Measurements from ENCODE around the gene GPR142.

GPR142 gene

DNA sequence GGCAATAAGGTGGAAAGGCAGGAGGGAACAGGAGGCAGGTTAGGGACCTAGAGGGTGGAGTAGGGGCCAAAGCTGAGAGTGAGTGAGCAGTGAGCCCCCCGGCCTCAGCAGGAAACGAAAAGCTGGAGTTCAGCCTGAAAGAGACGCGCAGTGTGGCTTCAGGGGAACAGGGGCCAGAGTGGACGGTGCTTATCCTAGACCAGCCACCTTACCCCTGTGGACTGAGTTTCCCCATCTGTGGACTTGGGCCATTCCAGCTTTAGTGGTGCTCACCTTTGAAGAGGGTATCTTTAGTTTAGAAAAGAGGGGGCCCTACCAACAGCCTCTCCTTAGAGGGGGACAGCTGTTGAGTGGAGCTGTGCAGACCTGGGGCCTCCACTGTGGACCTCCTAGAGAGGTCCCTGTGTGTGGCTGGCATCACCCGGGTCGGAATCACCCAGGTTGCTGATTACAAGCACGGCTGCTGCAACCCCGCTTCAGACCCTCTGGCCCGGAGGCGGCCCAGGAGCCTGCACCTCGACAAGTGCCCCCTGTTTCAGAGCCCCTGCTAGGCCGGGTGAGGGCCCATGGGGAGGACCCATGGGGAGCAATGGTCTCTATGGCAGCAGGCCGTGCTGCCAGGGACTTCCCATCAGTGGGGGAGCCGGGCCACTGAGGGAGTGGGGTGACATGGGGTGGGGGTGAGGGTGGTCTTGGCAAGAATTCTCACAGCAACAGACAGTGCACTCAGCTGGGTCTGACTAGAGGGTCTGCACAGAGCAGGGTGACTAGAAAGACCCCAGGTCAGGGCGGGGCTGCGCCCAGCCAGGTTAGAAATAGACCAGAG, 2.6 kb downstream of the GPR142 start:
- DNase-seq (ENCODE audit: low read depth, low spot score) = no peak

DNA sequence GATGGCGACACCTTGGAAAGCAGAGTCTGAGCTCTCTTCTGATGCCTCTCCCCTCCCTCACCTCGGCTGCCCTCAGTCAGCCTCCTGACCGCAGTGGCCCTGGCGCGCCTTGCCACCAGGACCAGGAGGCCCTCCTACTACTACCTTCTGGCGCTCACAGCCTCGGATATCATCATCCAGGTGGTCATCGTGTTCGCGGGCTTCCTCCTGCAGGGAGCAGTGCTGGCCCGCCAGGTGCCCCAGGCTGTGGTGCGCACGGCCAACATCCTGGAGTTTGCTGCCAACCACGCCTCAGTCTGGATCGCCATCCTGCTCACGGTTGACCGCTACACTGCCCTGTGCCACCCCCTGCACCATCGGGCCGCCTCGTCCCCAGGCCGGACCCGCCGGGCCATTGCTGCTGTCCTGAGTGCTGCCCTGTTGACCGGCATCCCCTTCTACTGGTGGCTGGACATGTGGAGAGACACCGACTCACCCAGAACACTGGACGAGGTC, 4.4 kb downstream of the GPR142 start:
- no peak for DNase-seq (ENCODE audit: low read depth, low spot score)

DNA sequence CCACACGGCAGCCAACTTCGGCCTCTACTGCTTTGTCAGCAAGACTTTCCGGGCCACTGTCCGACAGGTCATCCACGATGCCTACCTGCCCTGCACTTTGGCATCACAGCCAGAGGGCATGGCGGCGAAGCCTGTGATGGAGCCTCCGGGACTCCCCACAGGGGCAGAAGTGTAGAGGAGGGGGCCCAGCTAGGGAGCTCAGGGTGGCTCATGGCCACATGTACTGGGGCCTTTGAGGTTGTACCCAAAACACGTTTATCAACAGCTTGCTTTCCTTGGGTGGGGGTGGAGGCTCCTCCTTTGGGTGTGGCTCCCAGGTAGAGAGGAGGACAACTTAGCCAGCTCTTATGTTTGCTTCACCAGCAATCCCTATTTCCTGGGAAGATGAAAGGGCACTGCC, 5.1 kb downstream of the GPR142 start:
- no peak for DNase-seq (ENCODE audit: low read depth, low spot score)

DNA sequence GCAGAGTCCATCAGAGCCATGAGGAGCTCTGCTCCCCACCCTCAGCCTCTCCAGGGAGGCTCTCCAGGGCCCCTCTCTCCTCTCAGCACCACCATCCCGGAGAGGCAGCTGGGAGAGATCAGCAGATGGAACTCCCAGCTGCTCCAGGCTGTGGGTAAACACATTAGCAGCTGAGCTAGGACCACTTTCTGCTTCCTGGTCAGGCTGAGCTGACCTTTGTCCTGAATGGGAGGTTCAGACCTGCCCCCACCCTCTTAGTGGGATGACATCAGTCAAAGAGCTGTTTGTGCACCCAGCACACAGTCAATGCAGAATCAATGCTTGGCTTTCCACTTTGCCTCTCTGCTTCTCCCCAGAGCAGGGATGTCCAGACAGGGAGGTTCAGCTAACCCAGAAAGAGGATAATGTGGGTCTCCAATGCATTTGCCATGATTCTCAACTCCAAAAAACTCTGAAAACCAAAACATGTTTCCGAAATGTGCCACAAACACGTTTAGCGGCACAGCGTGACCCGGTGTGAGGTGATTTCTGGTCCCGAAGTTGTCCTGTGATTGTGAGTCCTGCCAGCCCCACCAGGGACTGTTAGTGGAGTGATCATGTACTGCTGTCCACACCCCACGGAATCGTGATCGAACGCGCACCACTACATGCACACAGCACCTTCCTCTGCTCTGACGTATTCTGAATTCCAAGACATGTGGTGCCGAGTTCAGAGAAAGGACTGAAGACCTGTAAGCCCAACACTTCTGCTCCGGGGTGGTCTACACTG, 6.7 kb downstream of the GPR142 start:
- no peak for DNase-seq (ENCODE audit: low read depth, low spot score)

DNA sequence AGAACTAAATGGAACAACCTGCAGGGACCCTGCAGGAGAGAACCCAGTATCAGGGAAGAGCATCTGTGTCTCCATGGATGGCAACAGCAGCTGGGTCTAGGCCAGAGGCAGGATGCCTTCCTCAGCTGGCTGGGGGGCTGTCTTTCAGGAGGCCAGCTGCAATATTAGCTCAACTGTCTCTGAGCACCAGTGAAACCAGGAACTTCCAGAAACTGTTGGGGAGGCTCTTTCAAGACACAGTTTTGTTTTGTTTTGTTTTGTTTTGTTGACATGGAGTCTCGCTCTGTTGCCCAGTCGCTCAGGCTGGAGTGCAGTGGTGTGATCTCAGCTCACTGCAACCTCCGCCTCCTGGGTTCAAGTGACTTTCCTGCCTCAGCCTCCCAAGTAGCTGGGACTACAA, 7.6 kb downstream of the GPR142 start:
- no peak for DNase-seq (ENCODE audit: low read depth, low spot score)

DNA sequence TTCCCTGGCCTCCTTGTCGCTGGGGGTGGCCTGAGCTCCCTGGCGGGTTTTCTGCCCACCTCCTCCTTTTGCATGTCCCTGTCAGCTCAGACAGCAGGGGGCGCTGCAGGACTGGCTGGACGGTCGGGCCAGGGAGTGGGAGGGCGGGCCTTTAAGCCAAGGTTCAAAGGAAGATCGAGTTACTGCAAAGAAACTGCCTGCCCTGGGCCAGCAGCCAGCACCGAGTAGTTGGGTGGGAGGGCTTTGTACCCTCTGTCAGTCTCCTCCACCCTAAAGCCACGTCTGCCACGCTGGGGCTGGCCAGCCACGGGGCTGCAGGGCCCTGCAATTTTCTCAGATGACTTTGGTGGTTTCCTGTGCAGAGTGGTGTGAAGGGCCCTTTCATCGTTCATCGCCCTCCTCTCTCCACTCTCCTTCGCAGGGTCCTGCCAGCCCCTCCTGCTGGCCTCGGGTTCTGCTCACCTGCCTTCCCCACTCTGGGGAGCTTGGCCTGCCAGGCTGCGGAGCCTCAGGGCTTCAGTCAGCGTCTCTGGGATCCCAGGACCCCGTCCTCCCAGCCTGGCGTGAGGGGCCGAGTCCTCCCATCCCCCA, 12.3 kb downstream of the GPR142 start:
- no peak for DNase-seq (ENCODE audit: low read depth, low spot score)

DNA sequence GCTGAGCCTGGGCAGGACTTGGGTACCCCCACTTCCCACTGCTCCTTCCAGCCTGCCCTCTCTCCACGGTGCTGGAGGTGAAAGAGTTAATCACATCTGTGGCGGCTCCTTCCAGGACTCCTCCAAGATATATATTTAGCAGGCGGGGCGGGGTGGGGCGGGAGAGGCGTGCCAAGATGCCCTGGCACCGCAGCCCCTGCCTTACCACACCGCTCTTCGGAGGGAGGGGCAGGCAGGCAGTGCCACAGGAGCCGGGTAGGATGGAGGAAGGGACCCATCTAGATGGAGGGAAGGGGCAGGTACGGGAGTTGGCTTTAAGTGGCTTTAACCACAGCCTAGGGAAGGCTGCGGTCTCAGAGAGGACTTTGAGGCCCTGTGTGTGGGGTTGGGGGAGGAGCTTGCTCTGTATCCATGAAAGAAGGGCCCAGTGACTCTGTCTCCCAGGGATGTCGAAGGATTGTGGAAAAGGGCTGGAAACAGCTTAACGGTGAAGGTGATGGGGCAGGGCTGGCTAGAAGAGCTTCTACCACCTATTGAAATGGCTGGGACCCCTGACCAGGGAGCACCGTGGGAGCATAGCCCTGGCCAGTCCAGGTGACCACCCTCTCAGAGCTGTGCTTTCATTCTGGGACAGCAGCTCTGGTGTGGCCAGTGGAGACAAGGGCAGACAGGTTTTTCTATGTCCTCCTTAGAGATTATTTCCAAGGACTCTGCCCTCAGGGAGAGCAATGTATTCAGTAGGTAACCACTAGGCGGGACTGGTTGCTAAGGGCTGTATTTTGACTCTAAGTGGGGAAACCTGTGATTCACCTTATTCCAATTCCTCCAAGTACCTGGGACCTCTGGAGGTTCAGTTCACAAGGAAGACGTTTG, 13.0 kb downstream of the GPR142 start:
- no peak for DNase-seq (ENCODE audit: low read depth, low spot score)

DNA sequence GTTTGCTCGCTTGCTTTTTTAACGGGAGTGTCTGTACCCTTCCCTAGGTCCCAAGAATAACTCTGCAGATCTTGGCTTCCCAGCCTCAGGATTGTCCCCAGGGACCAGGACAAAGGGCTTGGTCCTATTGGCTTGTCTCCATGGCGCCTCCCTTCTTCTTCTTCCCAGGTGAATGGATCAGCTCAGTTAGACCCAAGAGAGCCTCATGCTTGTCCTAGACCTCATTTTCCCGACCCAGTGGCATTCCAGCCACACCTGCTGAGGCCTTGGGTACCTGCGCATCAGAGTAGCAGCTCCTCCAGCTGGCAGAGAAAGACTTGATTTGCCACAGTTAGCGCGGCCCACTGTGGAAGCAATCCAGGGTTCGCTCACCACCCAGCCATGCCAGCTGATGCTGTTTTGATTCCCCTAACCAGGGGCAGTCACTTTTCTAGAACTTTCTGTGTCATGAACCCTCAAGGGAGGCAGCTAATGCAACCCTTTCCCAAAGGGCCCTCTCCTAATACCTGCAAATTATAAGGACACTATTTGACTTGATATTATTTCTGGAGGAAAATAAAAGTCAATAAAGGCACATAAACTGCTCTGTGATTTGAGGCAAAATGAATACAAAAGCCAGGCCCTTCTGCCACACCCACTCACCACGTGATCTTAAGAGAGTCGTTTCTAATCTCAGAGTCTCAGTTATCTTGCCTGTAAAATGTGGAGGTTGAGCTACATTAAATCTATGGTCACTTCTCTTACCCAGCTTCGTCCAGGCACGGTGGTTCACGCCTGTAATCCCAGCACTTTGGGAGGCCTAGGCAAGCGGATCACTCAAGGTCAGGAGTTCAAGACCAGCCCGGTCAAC, 13.9 kb downstream of the GPR142 start:
- no peak for DNase-seq (ENCODE audit: low read depth, low spot score)

DNA sequence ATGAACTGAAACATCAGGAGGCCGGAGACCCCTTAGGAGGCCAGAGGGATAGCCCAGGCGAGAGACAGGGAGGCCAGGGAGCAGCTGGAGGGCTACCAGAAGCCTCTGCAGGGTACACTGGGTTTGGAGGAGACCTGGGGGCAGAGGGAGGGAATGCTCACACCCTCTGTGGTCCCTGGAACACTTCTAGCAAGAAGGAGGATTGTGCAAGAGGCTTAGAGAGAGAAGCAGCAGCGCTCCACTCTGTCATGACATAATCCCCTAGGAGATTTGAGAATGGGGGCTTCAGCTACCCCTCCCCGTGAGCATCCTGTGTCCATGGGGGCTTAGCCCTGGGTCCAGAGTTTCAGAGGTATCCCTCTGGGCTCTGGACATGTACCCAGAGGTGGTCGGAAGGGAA, 15.8 kb downstream of the GPR142 start:
- DNase-seq (ENCODE audit: low read depth, low spot score) = no peak

DNA sequence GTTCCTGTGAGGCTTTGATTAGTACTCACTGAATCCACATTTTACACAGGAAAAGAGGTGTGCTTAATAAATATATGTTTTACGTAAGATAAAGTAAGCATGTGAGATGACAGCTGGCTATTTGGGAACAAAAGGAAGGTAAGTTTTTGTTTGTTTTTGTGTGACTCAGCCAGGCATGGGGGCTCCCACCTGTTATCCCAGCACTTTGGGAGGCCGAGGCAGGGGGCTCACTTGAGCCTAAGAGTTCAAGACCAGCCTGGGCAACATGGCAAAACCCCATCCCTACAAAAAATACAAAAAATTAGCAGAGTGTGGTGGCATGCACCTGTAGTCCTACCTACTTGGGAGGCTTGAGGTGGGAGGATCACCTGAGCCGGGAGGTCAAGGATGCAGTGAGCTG, 17.9 kb downstream of the GPR142 start:
- DNase-seq (ENCODE audit: low read depth, low spot score) = no peak

DNA sequence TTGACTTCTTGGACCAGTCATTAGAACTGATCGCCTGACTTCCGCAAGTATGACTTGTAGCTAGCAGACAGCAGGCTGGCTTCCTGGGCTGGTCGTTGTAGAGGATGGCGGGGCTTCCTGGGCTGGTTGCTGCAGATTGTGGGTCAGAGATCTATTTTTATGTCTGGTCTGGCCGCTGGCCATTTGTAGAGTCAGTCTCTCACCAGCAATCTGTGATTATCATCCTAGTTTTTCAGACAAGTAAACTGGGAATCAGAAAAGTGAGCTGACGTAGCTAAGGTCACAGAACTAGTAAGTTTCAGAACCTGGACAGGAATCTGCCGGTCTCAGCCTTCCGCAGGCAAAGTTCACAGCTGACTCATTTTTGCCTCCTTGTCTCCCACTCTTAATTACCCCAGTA, 19.1 kb downstream of the GPR142 start:
- no peak for DNase-seq (ENCODE audit: low read depth, low spot score)

DNA sequence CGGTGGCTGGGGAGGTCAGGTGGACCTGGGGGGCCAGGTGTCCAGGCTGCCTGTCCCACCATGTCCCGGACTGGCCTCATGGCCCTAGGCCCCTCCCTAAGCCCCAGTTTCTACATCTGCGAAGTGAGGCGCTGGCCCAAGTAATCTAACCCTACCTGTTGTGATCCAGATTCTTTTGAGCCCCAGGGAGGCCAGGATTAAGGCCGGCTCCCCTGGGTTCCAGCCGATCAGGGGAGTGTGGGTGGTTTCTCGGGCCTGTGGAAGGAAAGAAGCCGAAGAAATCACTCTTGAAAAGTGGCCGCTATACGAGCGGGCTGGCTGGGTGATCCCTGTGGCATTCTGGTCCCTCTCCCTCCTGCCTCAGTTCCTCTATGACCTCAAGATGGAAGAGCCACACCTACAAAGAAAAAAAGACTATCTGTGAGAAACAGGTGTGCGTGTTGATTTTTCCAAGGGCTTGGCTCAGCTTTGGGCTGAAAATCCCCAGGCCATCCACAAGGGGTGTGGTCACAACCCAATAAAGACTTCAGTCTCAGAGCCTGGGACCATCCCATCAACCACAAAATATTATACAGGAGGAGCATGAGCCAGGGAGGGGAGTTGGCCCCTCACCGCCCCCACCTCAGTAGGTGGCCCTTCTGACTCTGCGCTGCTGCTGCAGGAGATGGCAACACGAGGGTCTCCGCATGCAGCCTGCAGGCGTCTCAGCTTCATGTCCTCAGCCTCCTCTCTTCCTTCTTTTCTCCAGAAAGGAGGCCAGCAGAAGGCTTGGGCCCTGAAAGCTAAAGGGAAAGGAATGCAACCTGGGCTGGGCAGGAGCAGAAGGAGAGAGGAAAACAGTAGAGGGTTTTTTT, 20.3 kb downstream of the GPR142 start:
- DNase-seq (ENCODE audit: low read depth, low spot score) = no peak

DNA sequence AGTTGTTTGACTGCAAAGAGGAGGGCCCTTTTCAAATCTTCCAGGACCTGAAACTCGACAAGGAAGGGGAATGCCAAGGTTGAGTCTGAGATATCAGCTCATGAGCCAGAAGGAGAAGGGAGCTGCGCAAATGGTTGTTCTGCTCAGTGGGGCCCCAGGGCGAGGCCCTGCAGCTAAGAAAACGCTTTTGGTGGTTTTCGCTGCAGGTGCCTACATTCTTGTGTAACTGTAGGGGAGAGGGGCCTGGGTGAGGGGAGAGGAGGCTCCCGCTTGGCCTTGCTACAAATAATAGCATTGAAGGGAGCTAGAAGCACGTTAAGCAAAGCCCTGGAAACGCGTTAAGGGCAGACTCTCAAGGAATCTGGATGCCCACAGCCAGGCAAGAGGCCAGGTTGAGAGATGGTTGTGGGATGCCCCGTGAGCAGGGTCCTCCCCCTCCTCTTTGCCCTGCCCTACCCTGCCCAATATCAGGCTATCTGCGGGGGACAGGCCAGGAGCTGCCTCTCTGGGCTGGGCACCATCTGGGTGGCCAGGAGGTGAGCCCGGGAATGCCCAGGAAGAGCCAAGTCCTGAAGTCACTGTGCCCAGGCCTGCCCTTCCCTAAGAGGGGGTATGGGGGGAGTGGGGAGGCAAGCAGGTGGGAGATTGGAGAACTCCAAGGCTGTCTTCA, 21.9 kb downstream of the GPR142 start:
- no peak for DNase-seq (ENCODE audit: low read depth, low spot score)

DNA sequence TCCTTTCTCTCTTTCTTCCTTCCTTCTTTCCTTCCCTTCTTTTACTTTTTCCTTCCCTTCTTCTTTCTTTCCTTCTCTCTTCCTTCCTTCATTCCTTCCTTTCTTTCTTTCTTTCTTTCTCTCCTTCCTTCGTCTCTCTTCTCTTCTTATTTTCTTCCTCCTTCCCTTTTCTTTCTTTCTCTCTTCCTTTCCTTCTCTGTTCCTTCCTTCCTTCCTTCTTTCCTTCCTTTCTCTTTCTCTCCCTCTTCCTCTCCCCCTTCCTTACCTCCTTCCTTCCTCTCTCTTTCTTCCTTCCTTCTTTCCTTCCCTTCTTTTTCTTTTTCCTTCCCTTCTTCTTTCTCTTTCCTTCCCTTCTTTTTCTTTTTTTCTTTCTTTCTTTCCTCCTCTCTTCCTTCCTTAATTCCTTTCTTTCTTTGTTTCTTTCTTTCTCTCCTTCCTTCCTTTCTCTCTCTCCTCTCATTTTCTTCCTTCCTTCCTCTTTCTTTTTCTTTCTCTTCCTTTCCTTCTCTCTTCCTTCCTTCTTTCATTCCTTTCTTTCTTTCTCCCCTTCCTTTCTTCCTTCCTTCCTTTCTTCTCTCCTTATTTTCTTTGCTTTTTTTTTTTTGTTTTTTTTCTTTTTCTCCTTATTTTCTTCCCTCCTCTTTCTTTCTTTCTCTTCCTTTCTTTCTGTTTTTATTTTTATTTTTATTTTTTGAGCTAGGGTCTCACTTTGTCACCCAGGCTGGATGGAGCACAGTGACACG, 22.8 kb downstream of the GPR142 start:
- DNase-seq (ENCODE audit: low read depth, low spot score) = no peak

DNA sequence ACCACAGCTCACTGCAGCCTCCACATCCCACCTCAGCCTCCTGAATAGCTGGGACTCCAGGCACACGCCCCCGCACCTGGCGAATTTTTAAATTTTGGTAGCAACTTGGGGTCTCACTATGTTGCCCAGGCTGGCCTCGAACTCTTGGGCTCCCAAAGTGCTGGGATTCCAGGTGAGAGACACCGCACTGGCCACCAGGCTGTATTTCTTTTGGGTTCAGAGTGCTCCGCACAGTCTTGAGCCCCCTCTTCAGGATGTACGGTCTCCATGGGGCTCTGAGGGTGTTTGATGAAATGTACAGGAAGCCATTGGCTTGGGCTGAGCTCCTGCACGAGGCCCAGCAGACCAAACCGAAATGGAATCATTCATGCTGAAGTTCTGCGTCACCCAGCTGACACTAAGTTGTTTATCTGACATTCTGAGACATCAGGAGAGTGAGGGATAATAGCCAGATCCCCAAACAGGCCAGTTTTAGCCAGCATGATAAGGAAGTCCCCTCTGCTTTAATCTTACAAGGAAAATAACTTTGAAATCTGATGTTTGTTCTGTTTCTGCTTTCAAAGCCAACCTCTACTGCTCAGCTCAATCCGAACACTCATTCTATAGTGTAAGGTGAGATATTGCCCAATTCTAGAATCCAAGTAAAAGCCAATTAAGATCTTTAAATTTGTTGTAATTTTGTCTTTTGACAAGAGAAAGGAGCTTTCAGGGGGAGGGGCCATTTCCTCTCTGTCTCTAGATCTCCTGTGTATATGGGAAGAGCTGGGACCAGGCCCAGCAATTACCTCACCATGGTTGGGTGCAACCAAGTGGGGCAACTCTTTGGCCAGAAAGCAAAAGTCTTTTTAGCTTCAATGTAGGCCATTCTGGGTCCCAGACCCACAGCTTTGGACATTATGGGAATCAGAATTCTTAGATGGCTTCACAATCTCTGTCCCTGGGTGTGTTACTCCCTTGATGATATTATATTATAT, 23.7 kb downstream of the GPR142 start:
- no peak for DNase-seq (ENCODE audit: low read depth, low spot score)

DNA sequence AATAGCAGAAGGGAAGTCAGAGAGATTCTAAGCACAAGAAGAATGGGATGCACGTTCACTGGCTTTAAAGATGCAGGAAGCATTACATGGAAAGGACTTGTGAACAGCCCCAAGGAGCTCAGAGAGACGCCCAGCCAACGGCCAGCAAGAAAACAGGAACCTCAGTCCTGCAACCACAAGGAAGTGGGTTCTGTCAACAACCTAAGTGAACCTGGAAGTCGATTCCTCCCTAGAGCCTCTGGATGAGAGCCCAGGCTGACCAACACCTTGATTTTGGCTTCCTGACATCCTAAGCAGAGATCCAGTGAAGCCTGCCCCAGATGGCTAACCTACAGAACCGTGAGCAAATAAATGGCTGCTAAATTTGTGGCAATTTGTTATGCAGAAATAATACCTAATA, 24.5 kb downstream of the GPR142 start:
- DNase-seq (ENCODE audit: low read depth, low spot score) = no peak

DNA sequence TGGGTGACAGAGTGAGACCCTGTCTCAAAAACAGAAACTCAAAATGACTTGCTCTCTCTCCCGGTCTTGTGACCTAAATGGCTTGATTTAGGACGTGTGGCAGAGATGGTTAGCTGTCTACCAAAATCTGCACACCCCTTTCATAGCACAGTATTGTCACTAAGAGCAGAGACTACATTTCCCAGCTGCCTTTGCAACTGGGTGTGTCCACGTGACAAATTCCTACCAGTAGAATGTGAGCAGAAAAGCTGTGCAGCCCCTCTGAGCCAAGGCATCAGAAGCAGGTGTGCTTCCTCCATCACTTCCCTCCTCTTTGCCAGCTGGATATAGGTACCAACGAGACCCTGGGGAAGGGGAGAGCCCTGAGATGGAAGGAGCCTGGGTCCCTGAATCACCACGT, 25.5 kb downstream of the GPR142 start:
- DNase-seq (ENCODE audit: low read depth, low spot score) = no peak
